Activated CD4-positive, CD25-positive, alpha-beta regulatory T cell treated with anti-CD3 and anti-CD28 coated beads, Interleukin-2, amount 50 U/mL, for 72 hours (primary cell): Measurements from ENCODE around the gene RNF152.

Experiments used
- DNase-seq: peaks from one replicate; pipeline ENCODE4 v3.0.0; 2021

RNF152 gene, protein sequence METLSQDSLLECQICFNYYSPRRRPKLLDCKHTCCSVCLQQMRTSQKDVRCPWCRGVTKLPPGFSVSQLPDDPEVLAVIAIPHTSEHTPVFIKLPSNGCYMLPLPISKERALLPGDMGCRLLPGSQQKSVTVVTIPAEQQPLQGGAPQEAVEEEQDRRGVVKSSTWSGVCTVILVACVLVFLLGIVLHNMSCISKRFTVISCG

DNA sequence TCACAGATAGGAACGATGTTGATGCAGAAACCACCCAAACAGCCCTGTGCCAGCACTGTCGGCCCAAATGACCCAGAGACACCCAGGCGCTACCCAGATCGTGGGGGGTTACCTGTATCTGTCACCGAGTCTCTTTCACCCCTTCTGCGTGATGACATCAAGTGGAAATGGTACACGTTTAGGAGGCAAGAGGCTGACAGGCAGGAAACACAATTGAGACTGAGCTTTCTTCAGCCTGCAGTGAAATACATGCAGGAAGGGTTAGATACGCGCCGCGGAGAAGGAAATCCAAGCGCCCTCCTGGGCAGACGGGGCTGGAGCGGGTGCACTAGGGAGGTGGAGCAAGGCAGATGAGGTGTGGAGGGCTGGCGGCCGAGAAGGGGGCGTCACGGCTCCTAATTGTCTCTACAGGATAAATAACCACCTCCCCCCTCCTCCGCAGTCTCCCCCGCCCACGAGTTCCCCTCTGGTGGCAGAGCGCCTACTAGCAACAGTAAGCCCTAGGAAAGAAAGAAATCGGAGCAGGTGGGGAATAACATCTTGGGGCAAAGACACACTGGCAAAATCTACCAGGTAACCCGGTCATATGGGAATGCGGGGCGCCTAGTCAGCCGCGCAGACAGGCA is at the start of gene RNF152:
Gene RNF152 (minus strand): TSS at position 325 of the 626 bp plus-strand sequence. CDS start 76,544 bp downstream, outside the sequence.
- no peak for DNase-seq

DNA sequence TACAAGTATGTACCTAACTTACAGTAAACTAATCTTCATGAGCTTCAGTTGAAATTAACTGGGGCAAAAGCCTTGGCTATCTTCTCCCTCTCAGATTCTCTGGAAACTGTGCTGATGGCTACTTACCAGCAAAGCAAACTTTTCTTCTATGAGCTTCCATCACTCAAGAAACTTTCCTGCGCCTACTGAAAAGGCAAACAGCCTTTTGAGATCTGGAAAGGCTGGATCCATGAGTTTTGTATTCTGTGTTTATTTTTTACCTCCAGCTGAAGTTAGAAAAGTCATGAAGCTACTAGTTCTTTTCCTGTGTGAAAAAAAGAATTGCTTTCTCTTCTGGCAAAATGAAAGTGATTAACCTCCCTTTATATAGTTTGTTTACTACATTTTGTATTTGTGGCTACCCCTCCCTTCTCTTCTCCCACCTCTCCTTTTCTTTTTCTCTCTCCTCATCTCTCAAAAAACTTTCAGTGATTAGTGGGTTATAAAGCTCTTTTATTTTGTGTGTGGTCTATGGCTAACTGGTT is 49.2 kb upstream of the RNF152 start:
- DNase-seq, result no peak

DNA sequence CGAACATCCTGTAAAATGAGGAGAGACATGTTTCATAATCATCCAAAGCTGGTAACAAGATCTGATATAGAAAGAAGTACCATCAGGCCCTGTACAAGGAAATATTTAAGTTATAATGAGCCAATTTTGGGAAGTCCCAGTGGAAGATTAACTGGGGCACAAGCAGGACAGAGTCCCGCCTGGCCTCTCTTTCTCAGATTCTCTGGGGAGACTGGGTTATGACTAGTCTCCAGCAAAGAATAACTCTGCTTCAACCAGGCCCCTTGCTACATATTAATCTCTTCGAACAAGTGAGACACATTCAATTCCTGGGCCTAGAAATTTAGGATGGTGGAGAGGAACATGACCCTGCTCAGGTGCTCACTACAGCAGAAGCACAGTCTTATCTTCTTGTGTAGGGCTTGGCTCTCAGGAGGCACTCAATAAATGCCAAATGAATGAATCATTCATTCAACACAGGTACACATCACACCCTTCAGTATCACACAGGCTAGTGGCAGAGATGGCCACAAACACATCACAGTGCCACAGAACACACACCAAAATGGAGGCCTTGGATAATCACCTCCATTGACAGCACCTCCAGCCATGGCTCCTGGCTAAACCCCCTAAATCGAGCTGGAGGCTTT is 46.4 kb upstream of the RNF152 start:
- DNase-seq, result no peak

DNA sequence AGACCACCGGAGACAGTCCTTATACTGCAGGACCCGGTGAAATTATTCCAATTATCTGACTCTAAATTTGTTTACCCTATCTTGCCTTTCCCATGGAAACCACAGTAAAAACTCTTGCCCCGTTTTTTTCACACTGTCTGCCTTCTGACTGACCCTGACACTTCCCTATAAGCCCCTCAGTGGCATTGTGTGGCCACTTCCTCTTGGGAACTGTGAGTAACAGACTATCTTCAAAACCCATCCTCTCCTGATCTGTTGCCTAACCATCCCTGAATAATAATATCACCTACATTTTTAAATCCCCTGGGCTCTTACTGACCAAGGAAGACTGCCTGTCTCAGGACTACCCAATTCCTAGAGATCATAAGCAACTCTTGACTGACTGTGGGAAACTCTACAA is 42.6 kb upstream of the RNF152 start:
- no peak for DNase-seq

DNA sequence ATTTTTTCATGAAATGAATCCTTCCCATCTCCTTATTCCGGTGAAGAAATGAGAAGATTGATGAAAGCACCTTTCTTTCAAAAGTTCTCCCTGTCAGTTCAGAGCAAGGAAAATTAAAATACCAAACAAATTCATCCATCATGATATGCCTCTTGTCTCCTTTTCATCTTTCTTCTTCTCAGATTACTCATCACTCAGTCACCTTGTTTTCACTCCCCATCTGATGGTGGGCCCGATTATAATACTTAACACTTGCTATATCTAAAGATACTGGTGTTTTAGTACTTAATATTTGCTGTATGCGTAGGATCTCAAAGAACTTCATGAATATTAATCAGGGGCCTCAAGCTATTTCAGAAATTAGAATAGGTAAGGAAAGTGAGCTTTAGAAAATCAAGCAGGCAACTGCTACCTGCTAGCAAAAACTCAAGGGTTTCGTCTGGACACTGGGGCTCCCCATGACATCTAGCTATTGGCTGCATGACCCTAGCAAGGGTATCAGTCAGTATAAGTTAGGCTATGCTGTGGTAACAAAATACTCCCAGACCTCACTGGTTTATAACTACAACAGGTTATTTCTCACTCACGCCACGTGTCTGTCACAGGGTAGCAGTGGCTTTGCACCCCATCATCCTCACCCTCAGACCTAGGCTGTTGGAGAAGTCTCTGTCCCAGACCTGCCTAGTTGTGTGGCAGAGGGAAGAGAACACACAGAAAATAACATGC is 39.0 kb upstream of the RNF152 start:
- no peak for DNase-seq

DNA sequence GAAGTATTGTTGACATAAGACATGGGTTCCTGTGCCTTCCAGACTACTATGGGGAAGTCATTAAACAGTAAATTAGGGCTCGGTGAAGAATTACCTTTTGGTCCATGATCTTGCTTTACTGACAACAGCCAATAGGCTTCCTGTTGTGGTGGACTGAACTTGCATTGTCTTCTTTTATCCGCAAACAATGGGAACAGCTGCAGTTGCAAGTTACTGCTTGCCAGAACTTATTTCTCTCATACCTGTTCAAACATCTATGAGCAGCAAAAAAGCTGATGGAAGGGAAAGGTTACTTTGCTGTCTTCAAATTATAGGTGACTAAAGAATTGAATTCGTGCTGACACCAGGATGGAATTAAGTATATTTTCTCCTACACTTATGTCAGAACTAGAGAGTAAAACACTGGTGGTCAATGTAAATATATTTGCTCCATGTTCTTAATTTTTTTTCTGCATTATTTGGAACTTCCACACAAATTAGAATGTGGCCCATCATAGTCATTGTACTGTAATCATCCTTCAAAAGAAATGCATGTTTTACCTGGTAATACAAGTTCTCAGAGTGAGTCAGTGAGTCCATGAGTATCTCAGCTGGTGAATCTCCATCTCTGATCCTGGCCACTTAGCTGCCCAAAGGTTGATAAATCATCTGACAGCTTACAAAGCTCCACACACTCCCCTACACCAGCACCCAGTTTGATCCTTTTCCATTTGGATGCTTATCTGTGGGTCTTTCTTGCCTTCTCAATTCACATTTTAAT is 37.3 kb upstream of the RNF152 start:
- no peak for DNase-seq

DNA sequence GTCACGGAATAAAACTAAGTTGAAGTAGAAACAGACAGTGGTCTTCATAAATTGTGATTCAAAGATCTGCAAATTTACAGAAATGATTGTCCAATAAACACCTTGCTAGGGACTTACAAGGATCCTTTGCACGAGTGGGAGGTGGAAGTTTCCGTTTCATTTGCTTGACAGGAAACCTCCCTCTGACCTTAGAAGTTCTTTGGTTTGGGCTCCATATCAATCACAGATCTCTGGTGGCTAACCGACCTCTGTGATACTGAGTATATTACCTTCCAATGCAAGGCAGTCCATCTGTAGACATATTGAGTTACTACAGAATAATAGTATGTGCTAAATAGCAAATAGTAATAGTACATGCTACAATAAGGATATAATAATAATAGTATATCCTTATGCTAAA is 33.7 kb upstream of the RNF152 start:
- DNase-seq, result no peak

DNA sequence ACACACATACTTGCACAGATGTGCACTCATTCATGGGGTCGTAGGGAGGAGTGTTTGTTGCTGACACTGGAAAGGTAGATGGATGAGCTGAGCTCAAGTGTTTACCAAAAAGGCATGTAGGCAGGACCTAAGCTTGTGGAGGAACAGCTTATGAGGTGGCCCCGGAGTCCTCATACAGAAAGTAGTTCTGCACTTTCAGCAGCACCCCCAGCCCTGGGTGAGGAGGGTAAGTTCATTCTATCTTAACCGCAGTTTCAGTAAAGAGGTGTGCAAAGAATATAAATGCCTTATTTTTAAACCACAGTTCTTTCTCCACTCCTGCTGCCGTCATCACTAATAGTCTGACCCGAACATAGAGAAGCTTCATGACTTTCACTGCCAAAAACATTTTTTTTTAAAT is 31.7 kb upstream of the RNF152 start:
- DNase-seq, result no peak

DNA sequence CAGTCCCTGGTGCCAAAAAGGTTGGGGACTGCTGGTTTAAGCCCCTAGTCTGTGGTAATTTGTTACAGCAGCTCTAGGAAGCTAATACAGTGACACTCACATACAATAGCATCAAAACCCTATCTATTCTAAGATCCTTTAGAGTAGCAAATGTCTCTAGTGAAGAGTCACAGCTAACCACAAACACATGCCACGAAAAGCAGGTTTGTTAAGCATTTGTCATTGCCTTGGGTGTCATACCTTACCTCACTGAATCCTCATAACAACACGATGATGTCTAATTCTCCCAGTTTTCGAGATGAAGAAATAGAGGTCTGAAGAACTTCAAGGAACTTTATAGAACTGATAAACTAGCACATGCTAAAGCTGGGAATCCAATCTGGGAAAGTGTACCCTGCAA is 29.6 kb upstream of the RNF152 start:
- no peak for DNase-seq

DNA sequence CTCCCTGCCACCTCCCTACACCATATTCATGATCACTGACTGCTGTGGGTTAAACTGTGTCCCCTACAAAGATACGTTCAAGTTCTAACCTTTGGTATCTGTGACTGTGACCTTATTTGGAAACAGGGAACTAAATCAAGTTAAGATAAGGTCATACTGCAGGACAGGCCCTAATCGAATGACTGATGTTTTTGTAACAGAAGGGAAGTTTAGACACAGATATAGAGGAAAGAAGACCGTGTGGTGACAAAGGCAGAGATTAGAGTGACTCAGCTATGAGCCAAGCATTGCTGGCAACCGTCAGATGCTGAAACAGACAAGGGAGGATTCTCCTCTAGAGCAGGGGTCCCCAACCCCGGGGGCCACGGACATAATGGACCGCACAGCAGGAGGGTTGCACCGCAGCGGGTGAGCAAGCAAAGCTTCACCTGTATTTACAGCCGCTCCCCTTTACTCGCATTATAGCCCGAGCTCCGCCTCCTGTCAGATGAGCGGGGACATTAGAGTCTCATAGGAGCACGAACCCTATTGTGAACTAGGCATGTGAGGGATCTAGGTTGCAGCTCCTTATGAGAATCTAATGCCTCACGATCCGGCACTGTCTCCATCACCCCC is 28.9 kb upstream of the RNF152 start:
- DNase-seq, result no peak

DNA sequence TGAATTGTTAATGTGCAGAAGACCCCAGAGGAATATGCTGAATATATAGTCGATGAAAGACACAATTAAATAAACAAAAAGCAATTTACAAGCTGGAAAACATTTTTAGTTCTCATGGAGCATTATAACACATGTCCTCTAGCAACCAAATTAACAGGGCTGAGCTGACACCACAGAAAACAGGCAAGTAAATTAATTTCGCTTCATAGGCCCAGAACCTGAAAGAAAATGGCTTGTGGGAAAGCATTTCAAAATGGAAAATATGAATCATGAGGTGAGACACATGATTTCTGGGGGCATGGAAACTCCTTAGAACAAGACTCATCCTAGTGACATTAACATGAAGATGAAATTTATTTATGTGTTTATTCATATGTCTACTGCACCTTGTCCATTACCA is 25.0 kb upstream of the RNF152 start:
- no peak for DNase-seq

DNA sequence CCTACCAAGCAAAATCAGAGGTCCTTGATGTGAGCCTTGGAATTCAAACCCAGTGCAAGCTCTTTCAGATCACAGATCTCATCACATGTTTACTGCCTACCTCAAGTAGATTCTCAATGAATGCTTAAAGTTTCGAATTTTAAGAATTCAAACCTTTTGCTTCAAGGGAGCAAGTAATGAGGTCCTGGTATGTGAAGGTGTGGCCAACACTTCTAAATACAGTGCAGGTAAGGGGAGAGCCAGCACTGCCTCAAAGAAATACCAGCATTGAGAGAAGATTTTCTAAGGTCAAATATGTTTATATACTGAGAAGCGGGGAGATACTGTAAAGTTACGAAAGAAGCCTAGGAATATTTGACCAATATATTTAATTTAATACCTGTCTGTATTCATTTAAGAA is 19.7 kb upstream of the RNF152 start:
- DNase-seq, result no peak

DNA sequence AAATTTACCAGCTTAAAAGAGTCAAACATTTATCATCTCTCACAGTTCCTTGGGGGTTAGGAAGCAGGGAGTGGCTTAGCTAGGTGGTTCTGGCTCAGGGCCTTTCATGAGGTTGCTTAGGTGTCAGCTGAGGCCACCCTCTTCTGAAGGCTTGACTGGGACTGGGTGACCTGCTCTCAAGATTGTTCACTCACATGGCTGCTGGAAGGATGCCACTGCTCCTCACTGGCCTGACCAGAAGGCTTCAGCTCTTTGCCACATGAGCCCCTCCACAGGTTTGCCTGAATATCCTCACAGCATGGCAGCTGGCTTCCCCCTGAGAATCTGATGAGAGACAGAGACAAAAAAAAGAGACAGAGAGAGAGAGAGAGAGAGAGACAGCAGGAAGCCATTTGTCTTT is 17.3 kb upstream of the RNF152 start:
- no peak for DNase-seq

DNA sequence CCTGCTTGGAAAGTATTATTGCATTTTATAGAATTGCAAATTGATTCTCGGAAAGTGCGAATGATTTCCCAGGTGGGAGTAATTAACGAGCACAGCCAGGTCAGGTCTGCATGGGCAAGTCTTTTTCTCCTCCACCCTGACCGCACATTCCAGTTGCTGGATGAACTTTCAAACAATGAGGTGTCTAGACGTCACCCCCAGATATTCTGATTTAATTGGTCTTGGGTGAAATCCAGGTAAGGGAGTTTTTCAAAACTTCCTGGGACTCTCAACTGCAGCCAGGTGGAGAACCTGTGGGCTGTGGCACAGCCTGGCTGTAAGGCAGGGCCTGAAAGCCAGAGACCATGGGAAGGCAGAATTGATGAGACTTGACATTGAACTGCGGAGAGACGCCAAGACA is 15.9 kb upstream of the RNF152 start:
- DNase-seq, result no peak

DNA sequence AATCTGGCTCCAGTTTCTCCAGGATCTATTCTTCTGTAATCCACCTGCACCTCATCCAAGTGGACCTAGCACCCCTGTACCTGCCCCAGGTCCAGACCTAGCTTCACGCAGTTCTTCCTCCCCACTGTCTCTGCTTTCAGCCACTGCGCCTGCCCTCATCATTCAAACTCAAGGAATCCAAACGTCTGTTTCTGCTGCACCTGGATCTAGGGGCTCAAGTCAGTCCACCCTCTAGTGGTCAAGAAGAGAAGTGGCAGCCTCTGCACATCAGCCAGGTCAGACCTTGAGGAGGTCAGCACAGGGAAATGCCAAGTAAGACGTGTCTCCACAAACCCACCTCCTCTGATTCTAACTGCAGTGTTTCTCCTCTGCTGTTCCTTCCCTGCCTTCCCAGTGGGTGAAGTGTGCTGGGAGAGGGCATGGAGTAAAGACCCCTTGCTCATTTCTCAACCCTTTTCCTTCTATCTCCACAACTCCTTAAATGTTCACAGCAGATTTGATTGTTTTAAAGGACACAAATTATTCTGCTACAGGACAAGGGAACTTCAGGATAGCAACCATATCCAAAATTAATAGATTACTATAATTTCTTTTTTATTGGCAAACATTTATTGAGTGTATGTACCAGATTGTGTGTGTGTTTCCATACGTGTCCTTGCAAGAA is 8.6 kb upstream of the RNF152 start:
- DNase-seq, result peak; percentile 32

DNA sequence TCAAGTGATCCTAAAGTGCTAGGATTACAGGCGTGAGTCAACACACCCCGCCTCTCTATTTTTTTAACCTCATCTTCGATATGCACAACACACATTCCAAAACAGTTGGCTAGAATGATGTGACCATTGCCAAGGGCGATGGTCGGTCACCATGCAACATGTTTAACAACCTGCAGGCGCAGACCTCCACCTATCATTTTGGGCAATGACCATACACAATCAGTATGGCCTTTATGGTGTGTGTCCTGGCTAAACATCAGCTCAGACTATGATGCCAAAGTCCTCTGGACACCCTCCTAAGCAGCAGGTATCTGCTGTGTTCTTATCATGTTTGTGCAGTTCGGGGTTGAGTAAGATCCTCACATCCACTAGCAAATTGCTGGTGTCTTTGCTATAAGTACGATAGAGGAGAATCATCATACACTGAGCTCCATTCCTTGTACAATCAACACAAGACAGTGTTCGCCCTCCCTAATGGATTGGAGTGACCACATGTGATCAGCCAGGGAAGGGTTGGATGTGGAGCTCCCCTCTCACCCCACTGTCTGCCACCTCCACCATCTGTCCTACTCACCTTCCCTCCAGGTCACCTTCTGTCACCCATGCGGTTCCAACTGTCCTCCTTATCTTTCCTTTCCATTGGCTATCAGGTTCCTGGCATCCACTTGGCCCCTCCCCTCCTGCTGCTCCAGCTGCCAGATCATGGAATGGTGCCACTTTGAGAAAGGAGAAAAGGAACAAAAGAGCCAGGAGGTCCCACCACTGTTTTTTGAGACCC is 7.9 kb upstream of the RNF152 start:
- DNase-seq, result no peak

DNA sequence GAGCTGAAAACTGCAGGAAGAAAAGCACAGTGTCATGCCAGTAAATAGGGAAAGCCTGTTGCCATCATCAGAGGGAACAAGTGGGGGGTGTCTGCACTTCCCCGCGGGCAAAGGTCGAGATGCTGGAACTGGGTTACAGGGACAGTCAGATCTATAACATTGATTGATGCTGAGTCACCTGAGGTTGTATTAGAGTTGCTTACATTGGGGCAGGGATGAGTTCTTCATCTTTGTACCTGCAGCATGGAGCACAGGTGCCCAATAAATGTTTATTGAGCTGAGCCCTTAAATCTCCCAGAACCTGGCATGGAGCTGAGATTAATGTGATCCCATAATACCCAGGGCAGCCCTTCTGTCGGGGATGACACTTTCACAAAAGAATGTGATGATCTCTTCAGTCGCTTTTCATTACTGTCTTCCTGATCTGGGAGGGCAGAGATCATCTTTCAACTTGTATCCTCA is 5.9 kb upstream of the RNF152 start:
- DNase-seq, result no peak

DNA sequence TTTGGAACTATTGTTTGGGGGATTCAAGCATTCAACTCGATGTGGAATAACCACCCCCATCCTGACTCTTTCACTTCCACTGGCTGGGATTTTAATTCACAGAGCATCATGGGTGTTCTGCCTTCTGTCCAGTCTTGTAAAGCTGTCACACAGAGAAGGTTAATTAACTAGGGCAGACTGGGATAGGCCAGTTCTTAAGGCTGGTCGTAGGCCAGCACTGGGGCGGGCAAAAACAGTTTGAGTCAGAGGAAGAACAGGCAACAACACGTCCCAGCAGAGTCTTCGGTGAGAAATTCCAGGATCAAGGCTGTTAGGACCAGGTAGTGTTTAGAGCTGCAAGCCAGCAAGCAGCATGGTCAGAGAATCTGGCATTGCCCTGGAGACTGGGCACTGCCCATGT is 4.0 kb upstream of the RNF152 start:
- no peak for DNase-seq

DNA sequence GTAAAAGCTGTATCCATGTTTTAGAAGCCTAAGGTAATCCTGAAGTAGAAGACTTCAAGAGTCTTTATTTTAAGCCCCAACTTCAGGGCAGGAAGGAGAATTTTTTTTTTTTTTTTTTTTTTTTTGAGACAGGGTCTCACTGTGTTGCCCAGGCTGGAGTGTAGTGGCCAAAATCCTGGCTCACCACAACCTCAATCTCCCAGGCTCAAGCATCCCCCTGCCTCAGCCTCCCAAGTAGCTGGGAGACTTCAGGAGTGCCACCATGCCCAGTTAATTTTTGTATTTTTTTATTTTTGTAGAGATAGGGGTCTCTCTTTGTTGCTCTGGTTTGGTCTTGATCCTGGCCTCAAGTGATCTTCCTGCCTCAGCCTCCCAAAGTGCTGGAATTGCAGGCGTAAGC is 3.3 kb upstream of the RNF152 start:
- no peak for DNase-seq

DNA sequence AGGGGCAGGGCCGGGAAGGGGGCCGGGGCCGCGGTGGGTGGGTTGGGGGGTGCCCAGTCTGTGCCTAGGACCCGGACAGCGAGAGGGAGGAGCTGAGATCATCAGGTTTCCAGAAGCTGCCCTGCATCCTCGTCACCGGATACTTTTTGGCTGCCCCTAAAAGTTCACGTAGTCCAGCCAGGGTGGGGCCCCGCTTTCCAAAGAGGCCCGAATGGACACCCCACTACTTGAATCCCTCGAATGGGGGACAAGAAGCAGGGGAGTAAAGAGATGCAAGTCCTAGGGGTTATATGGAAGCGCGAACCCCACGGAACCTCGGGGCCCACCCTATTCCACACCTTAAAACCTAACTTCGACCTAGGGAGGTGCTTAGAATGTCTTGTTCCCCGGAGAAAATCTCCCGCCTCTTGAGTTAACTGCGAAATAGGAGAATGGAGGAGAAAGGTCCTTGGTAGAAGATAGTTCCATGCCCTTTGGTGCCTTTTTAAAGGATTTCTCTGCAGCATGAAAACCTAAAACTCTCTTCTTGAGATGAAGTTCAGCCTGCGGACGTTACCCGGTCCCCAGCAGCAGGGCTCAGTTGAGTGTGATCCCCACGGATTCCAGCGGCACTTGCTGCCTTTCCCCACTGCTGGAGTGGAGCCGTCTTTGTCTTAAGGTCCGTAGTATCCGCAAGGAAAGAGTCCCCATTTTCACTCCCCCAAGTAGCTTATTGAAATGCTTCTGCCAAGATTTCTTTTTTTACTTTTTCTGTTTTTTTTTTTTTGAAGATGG is 2.1 kb upstream of the RNF152 start:
- DNase-seq, result no peak
